CD4-positive, alpha-beta T cell treated with Interferon alpha-2 for 1 hour (primary cell): Measurements from ENCODE around the gene GALK1.
"Not testable (repeated sequence)": the region's sequence is repeated elsewhere in the genome, so short reads cannot be mapped to it uniquely, and the experiment has no call there.

Source experiments
- DNase-seq, 2 donors: peaks; one replicate each; pipeline ENCODE4 v3.0.0-alpha.2; 2020 to 2022

Gene GALK1

DNA sequence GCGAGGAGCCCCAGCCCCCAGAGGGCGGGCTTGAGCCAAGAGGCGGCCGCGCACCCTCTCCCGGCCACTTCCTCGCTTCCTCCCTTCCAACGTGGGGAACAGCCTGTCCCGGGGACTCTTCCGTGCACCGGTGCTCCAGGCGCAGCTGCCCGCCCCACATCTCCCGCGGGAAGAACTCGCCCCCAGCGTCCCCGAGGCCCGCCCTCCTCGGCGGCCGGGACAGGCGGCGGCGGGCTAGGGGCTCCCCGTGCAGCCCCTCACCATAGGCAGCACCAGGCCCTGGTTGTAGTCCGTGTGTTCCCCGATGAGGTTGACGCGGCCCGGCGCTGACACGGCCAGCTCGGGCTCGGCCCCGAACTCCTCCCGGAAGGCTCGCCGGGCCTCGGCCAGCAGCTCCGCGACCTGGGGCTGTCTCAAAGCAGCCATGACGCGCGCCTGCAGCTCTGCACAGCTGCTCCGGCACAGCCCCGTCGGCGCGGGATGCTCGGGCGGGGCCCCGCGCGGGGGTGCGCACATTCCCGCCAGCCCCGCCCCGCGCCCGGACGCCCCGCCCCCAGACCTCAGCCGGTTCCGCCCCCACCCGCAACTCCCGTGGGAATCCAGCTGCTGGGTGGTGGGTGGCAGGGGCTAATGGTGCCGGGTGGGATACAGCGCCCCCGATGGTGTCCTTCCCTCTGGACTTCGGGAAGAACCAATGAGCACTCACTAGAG lies at the start of gene GALK1:
GALK1 (minus strand) TSS at position 482 of the 711 bp plus-strand sequence; CDS start at position 426, 56 bp downstream.
- DNase-seq = peak; percentile 77 to 79

DNA sequence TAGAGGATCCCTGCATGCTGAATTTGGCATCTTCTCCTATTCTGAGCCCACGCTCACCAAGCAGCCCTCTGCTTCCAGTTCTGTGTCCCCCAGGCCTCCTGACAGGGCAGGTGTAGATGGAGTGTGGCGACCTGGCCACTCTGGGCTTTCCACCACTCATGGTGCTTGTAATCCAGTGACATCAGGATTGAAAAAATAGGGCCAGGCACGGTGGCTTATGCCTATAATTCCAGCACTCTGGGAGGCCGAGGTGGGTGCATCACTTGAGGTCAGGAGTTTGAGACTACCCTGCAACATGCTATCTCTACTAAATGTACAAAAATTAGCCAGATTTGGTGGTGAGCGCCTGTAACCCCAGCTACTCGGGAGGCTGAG lies 49.0 kb upstream of the GALK1 start:
- no peak for DNase-seq

DNA sequence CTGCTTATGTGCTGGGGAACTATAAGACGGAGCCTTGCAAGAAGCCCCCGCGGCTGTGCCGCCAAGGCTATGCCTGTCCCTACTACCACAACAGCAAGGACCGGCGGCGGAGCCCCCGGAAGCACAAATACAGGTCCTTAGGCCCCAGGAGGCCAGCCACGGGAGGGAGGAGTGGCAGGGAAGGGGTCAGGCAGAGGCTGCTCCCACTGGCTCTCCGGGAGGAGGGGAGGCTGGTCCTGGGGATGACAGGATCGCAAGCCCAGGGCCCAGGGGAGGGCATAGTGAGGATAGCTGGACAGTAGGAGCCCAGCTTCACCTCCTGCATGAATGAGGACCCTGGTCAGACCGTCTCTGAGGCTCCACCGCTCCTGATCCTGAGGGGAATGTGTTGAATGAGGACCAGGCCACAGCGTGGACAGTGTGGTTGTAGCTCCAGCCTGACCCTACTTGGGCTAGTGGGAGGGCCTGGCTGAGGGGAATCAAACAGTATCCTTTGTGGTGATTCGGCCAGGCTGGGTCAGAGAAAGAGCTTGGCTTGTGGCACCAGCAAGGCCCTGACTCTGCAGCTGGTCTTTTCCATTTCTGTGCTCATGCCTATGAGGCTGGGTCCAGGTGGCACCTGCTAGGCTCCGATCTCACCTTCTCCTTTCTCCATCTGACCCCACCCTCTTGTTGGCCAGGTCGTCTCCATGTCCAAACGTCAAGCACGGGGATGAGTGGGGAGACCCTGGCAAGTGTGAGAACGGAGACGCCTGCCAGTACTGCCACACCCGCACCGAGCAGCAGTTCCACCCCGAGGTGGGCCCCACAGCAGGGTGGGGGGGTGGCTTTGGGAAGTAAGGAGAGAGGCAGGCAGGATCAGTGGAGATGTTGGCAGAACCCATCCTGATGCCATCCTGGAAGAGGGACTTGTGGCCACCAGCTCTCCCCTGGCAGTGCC lies 48.4 kb upstream of the GALK1 start:
- DNase-seq = no peak

DNA sequence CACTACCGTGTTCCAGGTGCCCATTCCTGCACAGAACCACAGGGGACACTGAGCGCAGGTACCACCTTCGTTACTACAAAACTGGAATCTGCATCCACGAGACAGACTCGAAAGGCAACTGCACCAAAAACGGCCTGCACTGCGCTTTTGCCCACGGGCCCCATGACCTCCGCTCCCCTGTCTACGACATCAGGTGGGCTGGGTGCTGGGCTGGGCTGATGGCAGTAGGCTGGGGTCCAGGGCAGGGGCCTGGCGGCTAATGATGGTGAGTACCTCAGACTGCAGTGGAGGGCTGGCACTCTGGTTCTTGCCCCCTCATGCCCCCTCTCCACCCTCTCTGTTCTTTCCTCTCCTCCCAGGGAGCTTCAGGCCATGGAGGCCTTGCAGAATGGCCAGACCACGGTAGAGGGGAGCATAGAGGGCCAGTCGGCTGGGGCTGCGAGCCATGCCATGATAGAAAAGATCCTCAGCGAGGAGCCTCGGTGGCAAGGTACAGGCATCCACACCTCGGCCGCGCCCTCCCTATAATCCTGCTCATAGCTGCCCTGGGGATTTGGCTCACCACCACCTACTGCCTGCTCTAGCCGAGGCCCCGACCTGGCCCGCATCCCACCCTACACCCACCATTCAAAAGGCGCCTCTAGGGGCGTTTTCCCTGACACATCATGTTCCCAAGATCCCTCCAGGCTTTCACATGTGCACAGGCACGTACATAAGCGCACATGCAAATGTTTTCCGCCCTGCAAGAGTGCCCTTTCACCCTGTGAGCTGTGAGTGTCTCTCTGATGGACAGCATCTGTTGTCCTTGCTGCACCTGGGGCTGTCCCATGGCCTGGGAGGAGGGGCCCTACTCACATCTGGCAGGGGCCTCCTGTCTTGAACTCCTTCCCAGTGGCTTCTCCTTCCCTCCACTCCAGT lies 47.4 kb upstream of the GALK1 start:
- no peak for DNase-seq

DNA sequence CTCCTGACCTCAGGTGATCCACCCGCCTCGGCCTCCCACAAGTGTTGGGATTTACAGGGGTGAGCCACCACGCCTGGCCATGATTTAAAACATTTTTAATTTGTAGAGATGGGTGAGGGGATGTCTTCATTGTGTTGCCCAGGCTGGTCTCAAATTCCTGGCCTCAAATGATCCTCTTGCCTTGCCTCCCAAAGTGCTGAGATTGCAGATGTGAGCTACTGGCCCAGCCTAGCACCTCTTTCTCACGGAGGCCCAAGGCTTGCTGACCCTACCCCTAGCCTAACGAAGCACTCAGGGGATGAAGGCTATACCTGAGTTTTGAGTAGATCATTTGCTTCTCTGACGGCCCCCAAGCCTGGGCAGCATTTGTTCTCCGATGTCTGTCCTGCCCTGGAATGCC lies 46.2 kb upstream of the GALK1 start:
- DNase-seq = no peak

DNA sequence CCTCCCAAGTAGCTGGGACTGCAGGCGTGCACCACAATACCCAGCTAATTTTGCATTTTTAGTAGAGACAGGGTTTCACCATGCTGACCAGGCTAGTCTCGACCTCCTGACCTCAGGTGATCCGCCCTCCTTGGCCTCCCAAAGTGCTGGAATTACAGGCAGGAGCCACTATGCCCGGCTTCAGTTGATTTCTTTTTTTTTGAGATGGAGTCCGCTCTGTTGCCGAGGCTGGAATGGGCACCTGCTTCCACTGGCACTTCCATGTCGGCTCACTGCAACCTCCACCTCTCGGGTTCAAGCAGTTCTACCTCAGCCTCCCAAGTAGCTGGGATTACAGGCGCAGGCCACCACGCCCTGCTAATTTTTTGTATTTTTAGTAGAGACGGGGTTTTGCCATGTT lies 45.8 kb upstream of the GALK1 start:
- DNase-seq = not testable (repeated sequence)

DNA sequence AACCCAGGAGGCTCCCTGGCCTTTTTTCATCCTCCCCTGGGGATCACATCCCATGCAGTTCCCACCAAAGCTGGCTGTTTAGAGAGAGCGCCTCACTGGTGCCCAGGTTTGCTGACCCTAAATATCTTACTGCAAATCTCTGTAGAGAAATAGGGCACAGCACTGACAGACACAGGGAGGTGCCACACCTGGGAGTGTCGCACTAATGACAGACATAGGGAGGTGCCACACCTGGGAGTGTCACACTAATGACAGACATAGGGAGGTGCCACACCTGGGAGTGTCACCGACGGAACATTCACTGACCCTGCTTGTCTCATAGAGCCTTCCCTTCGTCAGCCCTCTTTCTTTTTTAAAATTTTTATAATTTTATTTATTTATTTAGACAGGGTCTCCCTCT lies 45.2 kb upstream of the GALK1 start:
- DNase-seq = no peak

DNA sequence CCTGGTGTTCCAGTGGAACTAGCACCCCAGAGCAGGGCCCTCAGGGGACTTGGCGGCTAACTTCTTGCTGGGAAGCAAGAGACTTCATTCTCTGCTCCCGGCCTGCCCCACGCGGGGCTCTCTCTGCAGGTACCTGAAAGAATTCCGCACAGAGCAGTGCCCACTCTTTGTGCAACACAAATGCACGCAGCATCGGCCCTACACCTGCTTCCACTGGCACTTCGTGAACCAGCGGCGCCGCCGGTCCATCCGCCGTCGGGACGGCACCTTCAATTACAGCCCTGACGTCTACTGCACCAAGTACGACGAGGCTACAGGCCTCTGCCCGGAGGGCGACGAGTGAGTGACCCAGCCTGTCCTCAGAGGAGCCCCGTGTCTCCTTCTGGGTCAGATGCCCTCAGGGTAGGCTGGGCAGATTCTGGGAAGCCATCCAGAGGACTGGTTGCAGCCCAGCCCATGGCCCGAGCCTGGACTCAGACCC lies 44.7 kb upstream of the GALK1 start:
- no peak for DNase-seq

DNA sequence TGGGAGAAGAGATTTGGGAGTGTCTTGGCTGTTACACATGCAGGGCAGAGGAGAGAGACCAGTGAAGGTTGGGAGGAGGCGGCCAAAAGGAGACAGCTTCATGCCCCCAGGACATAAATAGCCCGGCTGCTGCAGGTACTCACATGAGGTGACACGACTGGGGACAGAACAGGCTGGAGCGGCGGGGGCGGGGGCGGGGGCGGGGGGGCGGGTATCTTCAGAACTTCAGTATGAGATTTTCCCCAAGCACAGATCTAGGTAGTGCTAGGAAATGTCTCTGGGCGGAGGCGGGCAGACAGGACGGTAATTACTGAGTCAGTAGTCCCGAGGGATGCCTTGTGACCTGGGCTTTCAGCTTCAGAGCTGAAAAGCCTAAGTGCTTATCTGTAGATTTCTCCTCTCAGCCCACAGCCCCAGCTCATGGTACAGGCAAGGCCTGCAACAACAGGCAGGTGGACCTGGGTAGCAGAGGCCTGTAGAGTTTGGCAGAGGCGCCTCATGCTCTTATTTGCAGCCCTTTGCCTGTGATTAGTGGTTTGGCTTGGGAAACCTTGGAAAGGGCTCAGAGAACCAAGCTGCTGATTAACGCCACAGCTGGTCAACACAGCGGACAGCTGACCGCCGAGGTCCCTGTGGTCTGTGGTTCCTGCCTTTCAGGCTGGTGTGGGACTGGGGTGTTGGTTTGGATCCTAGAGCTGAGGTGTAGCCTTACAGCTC lies 44.1 kb upstream of the GALK1 start:
- no peak for DNase-seq

DNA sequence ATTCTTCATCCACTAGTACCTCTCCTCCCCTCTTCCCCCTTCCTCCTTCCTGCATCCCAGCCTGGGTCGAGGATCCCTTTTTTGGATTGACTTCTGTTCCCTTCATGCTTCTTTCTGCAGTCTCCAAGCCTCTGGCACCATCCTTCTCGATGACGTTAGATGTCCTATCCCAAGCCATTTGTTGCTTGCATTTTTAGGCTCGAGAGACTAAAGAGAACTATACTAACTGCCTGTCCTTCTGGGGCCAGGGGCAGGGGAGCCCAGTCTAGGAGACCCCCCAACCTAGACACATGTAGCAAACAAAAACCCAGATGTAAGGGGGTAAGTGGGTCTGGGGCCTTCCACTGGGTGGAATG lies 43.5 kb upstream of the GALK1 start:
- DNase-seq = no peak

DNA sequence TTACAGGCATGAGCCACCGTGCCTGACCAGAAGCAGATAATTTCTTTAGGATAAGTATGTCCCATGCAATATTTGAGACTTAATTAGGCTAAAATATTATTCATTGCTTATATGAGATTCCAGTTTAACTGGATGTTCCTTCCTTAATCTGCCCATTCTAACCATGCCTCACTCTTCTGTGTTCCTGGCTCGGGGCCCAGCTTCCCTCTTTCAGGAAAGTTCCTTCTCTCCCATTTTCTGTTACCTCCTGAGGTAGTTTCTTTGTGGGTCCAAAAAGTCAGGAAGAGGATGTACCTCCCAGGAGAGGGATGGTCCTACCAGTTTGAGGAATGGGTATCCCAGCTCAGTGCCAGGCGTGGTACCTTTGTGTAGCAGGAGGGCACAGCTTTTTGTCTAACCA lies 42.9 kb upstream of the GALK1 start:
- DNase-seq = no peak

DNA sequence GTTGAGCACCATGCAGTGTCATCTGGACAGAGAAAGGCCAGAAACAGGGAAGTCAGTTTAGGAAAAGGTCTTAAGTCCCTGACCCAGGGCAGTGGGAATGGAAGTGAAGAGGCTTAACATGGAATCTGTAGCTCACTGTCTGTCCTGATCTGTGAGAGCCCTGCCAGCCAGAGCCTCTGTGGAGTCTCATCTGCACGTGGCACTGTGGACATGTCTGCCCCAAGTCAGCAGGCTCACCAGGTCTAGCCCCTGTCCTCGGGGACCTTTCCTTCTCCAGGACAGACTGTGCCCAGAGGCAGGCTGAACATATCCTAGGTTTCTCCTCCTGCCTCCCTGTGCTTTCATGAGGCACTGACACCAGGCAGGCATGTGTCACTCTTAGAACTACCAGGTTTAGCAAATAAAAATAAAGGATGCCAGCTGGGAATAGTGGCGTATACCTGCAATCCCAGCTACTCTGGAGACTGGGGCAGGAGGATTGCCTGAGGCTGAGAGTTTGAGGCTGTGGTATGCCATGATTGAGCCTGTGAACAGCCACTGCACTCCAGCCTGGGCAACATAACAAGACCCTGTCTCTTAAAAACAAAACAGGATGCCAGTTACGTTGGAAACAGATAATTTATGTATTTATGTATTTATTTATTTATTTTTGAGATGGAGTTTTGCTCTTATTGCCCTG lies 42.0 kb upstream of the GALK1 start:
- no peak for DNase-seq

DNA sequence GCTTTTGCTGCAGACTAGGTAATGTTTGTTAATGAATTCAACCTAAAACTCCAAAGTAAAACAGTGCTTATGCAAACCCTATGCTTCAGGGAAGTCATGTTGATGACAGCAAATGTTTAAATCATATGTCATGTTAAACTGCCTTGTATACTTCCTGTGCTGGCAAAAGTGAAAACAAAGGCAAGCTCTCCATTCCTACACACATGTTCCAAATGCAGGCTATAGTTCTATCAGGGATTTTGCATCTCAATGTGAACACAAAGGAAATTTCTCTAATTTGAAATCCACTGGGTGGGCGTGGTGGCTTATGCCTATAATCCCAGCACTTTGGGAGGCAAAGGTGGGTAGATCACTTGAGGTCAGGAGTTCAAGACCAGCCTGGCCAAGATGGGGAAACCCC lies 38.9 kb upstream of the GALK1 start:
- DNase-seq = no peak

DNA sequence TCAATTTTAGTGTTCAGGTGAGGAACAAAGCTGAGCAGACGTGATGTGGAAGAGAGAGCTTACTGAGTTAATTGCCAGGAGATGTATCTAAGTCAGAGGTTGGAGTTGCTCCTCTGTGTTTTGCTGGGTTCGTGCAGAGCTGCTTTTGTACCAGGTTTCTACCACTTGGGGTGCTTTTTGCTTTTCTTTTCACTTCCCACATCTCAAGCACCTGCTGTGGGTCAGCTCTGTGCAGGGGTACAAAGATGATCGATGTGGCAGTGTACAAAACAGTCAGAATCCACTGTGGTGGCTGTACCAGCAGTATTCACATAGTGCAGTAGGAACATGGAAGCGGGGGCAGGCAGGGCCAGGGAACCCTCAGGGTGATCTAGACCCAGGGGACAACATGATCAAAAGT lies 34.4 kb upstream of the GALK1 start:
- DNase-seq = no peak

DNA sequence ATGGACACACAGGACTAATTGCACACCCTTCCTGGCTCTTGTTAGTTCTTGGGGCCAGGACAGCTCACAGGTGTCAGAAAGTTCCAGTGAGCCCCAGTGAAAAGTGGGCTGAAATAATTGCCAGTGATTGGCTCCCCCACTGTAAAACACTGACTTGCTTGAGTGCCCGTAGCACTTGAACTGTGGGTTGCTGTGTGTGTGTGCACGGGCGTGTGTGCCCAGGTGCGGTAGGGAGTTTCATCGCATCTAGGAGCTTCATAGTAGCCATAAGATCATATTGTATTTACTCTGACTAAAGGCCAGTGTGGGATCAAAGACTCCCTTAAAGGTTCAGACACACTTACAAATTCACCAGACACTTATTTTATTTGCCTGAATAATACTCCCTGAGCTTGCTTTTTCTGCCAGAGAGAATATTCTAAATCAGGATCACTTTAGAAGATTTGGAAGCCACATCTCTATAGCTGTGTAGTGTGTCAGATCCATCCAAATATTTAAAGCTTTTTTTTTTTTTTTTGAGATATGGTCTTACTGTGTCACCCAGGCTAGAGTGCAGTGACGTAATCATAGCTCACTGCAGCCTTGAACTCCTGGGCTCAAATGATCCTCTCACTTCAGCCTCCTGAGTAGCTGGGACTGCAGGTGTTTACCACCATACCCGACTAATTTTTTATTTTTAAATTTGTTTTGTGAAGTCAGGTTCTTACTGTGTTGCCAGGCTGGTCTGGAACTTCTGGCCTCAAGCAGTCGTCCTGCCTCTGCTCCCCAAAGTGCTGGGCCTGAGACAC lies 31.0 kb upstream of the GALK1 start:
- DNase-seq = no peak

DNA sequence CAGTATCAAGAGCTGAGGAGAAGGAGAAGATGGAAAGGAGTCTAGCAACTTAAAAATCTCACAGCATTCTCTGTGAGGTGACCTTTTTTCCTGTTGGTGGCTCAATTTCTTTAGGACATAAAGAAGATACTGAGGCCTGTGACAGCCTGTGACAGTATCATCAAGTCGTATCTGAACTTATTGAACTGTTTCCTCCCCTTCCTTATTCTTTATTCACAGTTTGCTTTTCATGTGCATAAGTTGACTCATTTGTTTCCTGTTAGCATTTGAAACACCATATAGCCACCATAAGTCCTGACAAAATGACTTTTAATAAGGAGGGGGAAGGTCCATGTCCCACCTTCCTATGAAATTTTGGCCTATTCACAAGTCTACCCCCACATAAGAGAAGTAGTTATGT lies 28.5 kb upstream of the GALK1 start:
- DNase-seq = no peak

DNA sequence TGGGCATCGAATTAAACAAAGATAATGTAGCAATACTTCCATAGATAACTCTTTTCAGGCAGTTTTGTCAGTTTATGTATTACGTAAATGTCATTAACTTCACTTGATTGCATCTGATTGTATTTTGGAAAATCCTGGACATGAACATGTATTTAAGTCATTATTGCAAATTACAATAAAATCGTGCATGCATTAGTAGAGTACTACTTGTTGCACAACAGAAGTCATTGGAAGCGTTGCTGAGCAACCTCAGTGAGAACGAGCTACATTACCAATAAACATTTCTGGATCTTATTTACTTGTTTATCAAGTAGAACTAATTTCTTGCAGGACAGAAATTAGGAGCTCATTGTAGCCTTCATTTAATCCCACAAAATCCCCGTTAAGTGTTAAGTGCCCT lies 26.3 kb upstream of the GALK1 start:
- DNase-seq = no peak

DNA sequence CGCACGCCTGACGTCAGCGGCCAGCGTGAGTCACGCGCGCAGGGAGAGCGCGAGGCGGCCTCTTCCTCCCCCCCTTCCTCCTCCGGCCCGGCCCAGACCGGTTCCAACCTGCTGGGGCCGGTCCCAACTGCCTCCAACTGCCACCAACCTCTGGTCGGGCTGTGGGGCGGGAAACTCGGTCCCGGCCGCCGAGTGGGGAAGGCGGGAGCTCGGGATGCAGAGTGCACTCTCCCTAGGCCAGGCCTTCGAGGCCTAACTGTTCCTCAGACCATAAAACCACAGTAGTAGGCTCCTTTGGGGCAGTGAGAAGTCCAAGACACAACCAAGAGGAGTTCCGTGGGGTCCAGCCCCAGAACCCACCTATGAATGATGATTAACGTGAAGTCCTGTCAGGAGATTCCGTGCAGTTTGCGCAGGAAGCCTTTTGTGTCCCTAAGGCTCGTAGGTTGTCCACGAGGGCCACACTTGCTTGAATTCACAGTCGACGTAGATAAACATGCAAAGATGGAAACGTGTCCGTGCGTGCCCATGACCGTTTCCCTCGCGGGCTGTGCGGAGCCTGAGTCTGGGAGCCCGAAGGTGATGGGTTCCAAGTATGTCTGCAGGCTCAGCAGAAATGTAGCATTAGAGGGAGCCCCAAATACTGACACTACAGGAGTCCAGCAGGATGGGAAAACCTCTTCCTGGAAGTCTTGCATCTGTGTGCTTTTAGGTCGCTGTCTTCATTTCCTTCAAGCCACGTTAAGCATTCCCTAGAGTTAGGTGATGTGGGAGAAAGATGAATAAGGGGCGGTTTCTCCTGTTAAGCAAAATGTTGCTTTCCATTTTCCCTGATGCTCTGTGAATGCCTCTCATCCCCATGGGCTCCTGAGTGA lies 20.3 kb upstream of the GALK1 start:
- peak; percentile 92 to 93 for DNase-seq

DNA sequence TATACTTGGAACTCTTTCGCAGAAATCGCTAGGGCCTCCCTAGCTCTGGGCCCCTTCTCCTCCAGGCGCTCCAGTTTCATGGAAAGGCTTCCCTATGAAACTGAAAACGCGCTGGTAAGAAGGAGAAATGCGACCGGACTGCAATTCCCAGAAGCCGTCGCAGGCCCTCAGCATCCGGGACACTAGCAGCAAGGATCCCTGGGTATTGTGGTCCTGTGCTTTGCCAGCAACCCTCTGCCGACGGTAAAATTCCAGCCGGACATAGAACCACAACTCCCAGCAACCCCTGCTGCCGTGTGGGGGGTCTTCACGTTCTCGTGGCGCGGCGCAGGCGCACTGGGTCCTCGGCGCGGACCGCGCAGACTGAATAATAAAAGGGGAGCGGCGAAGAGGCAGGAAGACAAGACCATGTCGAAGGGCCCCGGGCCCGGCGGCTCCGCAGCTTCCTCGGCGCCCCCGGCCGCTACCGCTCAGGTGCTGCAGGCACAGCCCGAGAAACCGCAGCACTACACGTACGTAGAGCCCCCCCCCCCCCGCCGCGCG lies 19.6 kb upstream of the GALK1 start, which contains the start of gene UNK:
UNK (plus strand) TSS at position 334 of the 543 bp plus-strand sequence; CDS start at position 409, 75 bp downstream.
- DNase-seq = peak; percentile 99
